ENCODE measurements around the gene RNF123.

The RNF123 gene

DNA sequence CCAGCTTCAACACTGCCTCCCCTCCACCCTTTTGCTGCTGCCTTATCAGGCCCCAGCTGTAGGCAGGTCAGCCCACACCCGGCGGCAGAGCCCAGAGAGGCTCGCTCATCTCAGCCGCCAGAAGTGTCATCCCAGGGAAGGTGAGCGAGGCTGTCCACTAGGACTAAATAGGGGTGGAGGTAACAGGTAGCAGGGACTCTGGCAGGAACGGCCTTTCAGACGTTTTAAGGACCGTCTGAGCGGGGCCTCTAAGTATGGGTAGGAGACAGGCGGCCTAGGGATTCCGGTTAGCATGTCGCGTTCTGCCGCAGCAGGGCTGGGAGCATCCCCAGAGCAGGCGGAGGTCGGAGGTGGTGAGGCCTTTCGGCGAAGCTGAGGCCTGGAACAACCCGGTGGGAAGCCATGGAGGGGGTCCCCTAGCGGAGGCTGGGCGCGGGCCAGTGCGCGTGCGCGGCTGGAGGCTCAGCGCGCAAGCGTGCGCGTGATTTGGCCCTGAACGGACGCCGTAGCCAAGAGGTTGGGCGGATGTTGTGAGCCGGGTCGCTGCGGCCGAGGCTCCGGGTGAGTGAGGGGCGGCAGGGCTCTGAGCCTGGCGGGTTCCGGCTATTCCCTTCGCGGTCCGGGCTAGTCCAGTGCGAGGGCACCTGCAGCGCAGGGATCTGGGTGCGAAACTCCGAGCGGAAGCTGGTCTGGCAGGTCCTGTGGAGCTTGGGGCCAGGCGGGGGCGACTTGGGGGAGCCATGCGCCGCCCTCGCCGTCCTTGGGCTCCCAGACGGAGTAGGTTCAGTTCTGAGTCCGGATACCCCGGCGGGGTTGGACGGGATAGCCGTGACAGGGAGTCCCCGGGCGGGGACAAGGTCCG lies at the start of gene RNF123, which contains the start of gene MST1:
RNF123 (plus strand) TSS at position 512 of the 862 bp plus-strand sequence. CDS start 1,609 bp downstream, outside the sequence.
MST1 (minus strand) TSS at position 429 of the 862 bp plus-strand sequence. CDS start 783 bp downstream, outside the sequence.
- Mint-ChIP-seq H3K4me3 (peak within 1 kb of the TSS; percentile 98 to 99), H3K27me3 (peaks cover 5% of the 10 kb centered on the region in 2 donors), H3K4me1 (peaks cover 27 to 59% of the 10 kb centered on the region in 2 donors), H3K36me3 (peaks cover 16% of the 10 kb centered on the region in 2 donors), H3K27ac (peak within 1 kb of the TSS; percentile 93), H3K9me3 (no peaks in the 10 kb centered on the region)
- ATAC-seq (replicated peaks) (peak; percentile 67 to 80), DNase-seq (peak; percentile 90)

DNA sequence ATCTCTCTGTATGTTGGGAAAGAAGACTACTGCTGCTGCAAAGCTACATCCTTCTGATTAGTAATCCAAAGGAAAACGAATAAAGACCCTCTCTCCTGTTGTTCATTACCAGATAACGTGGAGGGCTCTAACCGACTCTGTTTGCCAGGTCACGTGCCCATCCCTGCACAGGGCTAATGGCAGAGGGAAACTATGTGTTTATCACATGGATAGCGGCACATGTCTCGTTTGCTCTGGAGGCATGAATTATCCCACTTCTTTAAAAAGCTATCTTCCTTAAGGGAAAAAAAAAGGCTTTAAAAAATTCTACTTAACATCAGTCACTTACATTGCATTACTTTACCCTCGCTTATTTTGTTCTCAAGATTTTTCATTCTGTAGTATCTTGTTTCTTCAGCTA lies 48.1 kb upstream of the RNF123 start:
- Mint-ChIP-seq H3K27ac (no peak overlapping the region), H3K36me3 (no peaks in the 10 kb centered on the region), H3K4me3 (no peak overlapping the region), H3K4me1 (no peaks in the 10 kb centered on the region), H3K9me3 (no peaks in the 10 kb centered on the region), H3K27me3 (peaks cover 0 to 9% of the 10 kb centered on the region in 2 donors)
- DNase-seq (no peak), ATAC-seq (replicated peaks) (no peak)

DNA sequence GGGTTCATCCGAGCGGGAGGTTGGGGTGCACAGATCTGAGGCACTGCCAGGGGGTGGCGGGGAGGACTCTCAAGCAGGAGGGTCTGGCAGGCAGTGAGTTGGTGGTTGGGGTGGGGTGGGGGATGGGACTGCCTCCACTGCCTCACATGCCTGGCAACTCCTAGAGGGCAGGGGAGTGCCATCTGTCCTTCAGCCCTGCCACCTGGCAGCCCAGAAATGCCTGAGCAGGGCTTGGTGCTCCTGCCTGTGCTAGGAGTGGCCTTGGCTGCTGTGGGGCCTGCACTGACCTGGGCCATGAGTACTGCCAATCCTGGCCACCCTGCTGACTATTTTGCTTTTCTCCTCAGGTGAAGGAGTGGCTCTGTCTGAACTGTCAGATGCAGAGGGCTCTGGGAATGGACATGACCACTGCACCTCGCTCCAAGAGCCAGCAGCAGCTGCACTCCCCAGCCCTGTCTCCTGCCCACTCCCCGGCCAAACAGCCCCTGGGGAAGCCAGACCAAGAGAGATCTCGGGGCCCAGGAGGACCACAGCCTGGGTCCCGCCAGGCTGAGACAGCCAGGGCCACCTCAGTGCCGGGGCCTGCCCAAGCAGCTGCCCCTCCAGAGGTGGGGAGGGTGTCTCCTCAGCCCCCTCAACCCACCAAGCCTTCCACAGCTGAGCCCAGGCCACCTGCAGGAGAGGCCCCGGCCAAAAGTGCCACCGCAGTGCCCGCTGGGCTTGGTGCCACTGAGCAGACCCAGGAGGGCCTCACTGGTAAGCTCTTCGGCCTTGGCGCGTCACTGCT lies 47.2 kb upstream of the RNF123 start:
- H3K36me3 Mint-ChIP-seq, result no peaks in the 10 kb centered on the region
- peaks cover 0 to 9% of the 10 kb centered on the region in 2 donors for H3K27me3 Mint-ChIP-seq
- DNase-seq (no peak), ATAC-seq (replicated peaks) (no peak)
- H3K27ac Mint-ChIP-seq, result no peak overlapping the region
- H3K4me3 Mint-ChIP-seq, result no peak overlapping the region
- H3K9me3 Mint-ChIP-seq, result no peaks in the 10 kb centered on the region
- no peaks in the 10 kb centered on the region for H3K4me1 Mint-ChIP-seq

DNA sequence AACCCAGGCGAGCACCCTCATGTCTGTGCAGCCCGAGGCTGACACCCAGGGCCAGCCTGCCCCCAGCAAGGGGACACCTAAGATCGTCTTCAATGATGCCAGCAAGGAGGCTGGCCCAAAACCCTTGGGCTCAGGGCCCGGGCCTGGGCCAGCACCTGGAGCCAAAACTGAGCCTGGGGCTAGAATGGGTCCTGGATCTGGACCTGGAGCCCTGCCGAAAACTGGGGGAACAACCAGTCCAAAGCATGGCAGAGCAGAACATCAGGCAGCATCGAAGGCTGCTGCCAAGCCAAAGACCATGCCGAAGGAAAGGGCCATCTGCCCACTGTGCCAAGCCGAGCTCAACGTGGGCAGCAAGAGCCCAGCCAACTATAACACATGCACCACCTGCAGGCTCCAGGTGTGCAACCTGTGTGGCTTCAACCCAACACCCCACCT lies 46.6 kb upstream of the RNF123 start:
- Mint-ChIP-seq H3K4me3 (no peak overlapping the region), H3K36me3 (no peaks in the 10 kb centered on the region), H3K27me3 (peaks cover 0 to 9% of the 10 kb centered on the region in 2 donors), H3K9me3 (no peaks in the 10 kb centered on the region), H3K27ac (no peak overlapping the region), H3K4me1 (peaks cover under 1 to 2% of the 10 kb centered on the region in 2 donors)
- DNase-seq, result no peak
- ATAC-seq (replicated peaks), result no peak

DNA sequence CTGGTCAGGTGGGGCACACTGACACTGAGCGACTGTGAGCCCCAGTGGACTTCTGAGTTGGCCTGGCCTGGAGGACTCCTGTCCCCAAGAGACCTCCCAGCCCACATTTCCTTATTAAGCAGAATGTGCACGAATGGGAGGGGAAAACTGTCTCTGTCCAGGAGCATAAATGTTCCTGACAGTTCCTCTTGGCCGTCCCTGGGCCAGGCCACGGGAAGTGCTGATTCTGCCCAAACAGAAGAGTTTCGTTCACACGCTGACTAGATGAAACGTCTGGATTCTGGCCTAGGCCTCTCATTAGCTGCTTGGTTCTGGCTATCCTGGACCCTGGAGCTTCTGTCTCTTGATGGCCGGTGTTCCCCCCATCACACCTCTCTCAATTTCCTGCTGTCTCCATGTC lies 44.7 kb upstream of the RNF123 start:
- H3K36me3 Mint-ChIP-seq, result no peaks in the 10 kb centered on the region
- H3K9me3 Mint-ChIP-seq, result no peaks in the 10 kb centered on the region
- peaks cover 2 to 5% of the 10 kb centered on the region in 2 donors for H3K4me1 Mint-ChIP-seq

DNA sequence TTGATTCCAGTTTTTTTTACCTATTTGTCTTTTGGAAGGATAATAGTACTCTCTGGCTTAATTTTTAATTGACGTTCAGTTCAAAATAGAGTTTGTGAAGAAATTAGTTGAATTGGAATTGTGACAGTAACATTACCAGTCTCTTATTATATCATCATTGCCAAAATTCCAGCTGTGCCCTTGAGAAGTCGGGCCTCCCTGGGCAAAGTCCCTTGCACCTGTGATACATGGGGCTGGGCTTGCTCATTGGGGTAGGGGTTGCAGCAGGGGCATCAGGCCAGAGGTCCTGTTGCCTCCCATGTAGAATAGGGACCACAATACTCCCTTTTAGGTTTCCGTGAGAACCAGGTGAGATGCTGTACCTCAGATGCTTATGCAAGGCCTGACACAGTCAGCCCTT lies 43.1 kb upstream of the RNF123 start:
- no peak overlapping the region for H3K27ac Mint-ChIP-seq
- peaks cover 2 to 5% of the 10 kb centered on the region in 2 donors for H3K4me1 Mint-ChIP-seq
- no peak for DNase-seq
- no peaks in the 10 kb centered on the region for H3K9me3 Mint-ChIP-seq
- no peaks in the 10 kb centered on the region for H3K27me3 Mint-ChIP-seq
- ATAC-seq (replicated peaks), result no peak
- H3K4me3 Mint-ChIP-seq, result no peak overlapping the region
- H3K36me3 Mint-ChIP-seq, result no peaks in the 10 kb centered on the region

More for the DNA sequence above, 44.7 kb upstream of the RNF123 start:
- DNase-seq (no peak), ATAC-seq (replicated peaks) (no peak)
- Mint-ChIP-seq H3K27ac (no peak overlapping the region), H3K27me3 (peaks cover 0 to 9% of the 10 kb centered on the region in 2 donors), H3K4me3 (no peak overlapping the region)

DNA sequence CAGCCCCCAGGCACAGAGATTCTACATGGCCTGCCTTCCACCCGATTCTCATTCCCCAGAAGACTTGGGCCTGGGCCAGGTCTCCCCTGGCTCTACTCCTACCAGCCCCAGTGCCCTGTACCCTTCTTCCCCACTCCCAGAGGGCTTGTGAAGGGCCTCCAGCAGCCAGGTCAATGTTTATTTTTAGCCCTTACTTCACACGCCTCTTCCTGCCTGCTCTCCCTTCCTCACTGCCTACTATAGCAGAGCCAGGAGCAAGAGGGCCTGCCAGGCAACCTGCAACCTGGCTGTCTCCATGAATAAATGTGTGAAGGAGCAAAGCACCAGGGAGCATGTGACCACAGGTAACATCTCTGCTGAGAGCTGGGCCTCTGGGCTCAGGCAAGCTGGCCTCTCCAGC lies 41.6 kb upstream of the RNF123 start:
- H3K4me1 Mint-ChIP-seq, result peaks cover 2 to 5% of the 10 kb centered on the region in 2 donors
- H3K27me3 Mint-ChIP-seq, result no peaks in the 10 kb centered on the region
- H3K27ac Mint-ChIP-seq, result no peak overlapping the region
- no peak for ATAC-seq (replicated peaks)
- DNase-seq, result no peak
- no peaks in the 10 kb centered on the region for H3K9me3 Mint-ChIP-seq
- no peaks in the 10 kb centered on the region for H3K36me3 Mint-ChIP-seq
- H3K4me3 Mint-ChIP-seq, result no peak overlapping the region

DNA sequence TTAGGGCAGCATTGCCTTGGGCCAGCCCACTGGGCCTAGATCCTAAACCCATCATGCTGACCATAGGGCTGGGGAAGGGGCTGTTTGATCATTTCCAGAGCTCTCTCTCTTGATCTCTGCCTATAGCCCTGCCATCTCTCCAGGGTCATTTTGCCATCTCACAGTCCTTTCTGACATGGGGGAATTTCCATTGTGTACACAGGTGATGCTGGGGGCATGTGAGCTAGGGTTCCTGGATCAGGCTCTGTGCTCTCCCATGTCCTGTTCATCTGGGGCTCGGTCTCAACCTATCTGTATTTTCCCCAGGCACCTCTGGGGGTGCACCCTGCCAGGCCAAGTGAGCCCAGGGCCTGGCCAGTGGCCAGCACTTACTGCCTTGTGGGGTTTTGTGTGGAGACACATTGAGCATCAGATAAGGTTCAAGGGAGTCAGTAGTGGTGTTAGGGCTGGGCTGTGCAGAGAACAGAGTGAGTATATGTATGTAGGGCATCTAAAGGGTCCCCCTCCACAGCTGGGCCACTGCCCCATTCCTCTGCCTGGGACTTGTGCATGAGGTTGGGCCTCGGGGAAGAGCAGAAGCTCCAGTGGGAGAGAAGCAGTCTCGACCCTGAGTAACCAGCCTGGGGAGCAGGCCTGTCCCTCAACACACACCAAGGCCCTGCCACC lies 40.9 kb upstream of the RNF123 start:
- DNase-seq (no peak), ATAC-seq (replicated peaks) (no peak)
- no peak overlapping the region for H3K4me3 Mint-ChIP-seq
- H3K9me3 Mint-ChIP-seq, result no peaks in the 10 kb centered on the region
- no peaks in the 10 kb centered on the region for H3K36me3 Mint-ChIP-seq
- H3K27me3 Mint-ChIP-seq, result no peaks in the 10 kb centered on the region
- H3K27ac Mint-ChIP-seq, result no peak overlapping the region
- peaks cover 2 to 5% of the 10 kb centered on the region in 2 donors for H3K4me1 Mint-ChIP-seq

DNA sequence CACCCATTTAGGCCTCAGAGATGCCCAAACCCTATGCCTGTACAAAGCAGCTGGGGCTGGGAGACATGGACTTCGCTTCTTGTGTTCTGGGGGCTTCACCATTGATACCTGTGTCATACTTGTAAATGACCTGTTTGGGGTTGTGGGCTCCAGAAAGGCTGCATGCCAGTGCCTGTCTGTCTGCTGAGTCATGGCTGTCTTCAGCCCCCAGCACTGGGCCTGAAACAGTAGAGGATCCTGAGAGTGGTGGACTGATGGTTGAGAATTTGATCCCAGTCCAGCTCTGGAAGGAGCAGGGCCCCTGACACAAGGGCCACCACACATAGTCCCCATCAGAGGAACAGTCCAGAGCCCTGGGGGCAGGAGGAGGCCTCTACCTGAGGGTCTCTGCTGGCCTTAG lies 39.8 kb upstream of the RNF123 start:
- H3K27ac Mint-ChIP-seq, result no peak overlapping the region
- H3K27me3 Mint-ChIP-seq, result no peaks in the 10 kb centered on the region
- peaks cover 5 to 7% of the 10 kb centered on the region in 2 donors for H3K4me1 Mint-ChIP-seq
- ATAC-seq (replicated peaks) (no peak), DNase-seq (no peak)
- no peaks in the 10 kb centered on the region for H3K36me3 Mint-ChIP-seq
- H3K4me3 Mint-ChIP-seq, result no peak overlapping the region
- H3K9me3 Mint-ChIP-seq, result no peaks in the 10 kb centered on the region

DNA sequence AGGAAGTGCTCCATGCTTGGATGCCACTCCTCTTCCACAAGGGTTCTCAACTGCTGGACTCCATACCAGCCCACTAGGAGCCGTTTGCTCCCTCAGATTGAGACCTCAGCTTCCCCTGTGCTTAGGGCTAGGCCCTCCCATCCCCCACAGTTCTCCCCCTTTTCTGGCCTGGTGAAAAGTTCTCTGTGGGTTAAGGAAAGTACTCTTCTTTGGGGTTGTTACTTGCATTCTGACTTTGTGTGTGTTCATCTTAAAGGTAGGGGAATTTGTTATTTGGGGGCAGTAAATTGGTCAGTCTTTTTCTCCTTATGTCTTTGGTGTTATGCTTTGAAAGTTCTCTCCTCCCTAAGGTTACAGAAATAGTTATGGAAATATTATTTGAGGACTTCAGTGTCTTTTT lies 39.2 kb upstream of the RNF123 start:
- Mint-ChIP-seq H3K4me1 (peaks cover 11 to 12% of the 10 kb centered on the region in 2 donors), H3K9me3 (no peaks in the 10 kb centered on the region), H3K36me3 (no peaks in the 10 kb centered on the region), H3K27ac (no peak overlapping the region), H3K4me3 (no peak overlapping the region), H3K27me3 (no peaks in the 10 kb centered on the region)
- ATAC-seq (replicated peaks) (no peak), DNase-seq (no peak)

DNA sequence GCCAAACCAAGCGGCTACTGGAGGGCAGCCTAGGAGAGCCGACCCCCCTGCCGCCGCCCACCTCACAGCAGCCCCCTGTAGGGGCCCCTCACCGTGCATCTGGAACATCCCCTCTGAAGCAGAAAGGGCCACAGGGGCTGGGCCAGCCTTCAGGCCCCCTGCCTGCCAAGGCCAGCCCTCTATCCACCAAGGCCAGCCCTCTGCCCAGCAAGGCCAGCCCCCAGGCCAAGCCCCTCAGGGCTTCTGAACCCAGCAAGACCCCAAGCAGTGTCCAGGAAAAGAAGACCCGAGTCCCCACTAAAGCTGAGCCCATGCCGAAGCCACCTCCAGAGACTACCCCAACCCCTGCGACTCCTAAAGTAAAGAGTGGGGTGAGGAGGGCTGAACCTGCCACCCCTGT lies 38.7 kb upstream of the RNF123 start:
- Mint-ChIP-seq H3K4me1 (peaks cover 12 to 14% of the 10 kb centered on the region in 2 donors), H3K9me3 (no peaks in the 10 kb centered on the region), H3K27me3 (no peaks in the 10 kb centered on the region), H3K36me3 (no peaks in the 10 kb centered on the region), H3K4me3 (no peak overlapping the region), H3K27ac (no peak overlapping the region)
- DNase-seq, result no peak
- ATAC-seq (replicated peaks), result no peak

DNA sequence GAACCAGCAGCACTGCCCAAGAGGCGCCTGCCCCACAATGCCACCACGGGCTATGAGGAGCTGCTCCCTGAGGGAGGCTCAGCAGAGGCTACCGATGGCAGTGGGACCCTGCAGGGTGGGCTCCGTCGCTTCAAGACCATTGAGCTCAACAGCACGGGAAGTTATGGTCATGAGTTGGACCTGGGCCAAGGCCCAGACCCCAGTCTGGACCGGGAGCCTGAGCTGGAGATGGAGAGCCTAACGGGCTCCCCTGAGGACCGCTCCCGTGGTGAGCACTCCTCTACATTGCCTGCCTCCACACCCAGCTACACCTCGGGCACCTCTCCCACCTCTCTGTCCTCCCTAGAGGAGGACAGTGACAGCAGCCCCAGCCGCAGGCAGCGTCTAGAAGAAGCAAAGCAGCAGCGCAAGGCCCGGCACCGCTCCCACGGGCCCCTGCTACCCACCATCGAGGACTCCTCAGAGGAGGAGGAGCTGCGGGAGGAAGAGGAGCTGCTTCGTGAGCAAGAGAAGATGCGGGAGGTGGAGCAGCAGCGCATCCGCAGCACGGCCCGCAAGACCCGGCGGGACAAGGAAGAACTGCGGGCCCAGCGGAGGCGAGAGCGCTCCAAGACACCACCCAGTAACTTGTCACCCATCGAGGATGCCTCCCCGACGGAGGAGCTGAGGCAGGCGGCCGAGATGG lies 37.0 kb upstream of the RNF123 start:
- H3K27ac Mint-ChIP-seq, result no peak overlapping the region
- H3K9me3 Mint-ChIP-seq, result no peaks in the 10 kb centered on the region
- peaks cover 6 to 9% of the 10 kb centered on the region in 2 donors for H3K27me3 Mint-ChIP-seq
- no peak for DNase-seq
- H3K4me3 Mint-ChIP-seq, result no peak overlapping the region
- ATAC-seq (replicated peaks), result no peak
- no peaks in the 10 kb centered on the region for H3K36me3 Mint-ChIP-seq
- H3K4me1 Mint-ChIP-seq, result peaks cover 12 to 14% of the 10 kb centered on the region in 2 donors

DNA sequence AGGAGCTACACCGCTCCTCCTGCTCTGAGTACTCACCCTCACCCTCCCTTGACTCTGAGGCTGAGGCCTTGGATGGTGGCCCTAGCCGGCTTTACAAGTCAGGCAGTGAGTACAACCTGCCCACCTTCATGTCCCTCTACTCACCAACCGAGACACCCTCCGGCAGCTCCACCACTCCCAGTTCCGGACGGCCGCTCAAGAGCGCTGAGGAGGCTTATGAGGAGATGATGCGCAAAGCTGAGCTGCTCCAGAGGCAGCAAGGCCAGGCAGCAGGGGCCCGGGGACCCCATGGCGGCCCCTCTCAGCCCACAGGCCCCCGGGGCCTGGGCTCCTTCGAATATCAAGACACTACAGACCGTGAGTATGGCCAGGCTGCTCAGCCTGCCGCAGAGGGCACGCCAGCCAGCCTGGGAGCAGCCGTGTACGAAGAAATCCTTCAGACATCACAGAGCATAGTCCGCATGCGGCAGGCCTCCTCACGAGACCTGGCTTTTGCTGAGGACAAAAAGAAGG lies 36.4 kb upstream of the RNF123 start:
- H3K9me3 Mint-ChIP-seq, result no peaks in the 10 kb centered on the region
- no peaks in the 10 kb centered on the region for H3K36me3 Mint-ChIP-seq
- H3K27ac Mint-ChIP-seq, result no peak overlapping the region
- DNase-seq, result no peak
- no peak overlapping the region for H3K4me3 Mint-ChIP-seq
- ATAC-seq (replicated peaks), result no peak
- peaks cover 9 to 10% of the 10 kb centered on the region in 2 donors for H3K4me1 Mint-ChIP-seq
- H3K27me3 Mint-ChIP-seq, result peaks cover 6 to 11% of the 10 kb centered on the region in 2 donors

All from stimulated activated naive B cell treated with anti-CD40 and anti-IgM and Interleukin-4, amounts not matched to agents 10 μg/mL and 1 μg/mL and 100 μg/mL, for 72 hours (primary cell).